A172 (cell line): ENCODE data around the gene TATDN2. TPM values are rescaled to one million over a fixed set of nuclear protein-coding genes. Genes with fewer than 3 reads are reported as not detected.
"Not testable (repeated sequence)": the region's sequence is repeated elsewhere in the genome, so short reads cannot be mapped to it uniquely, and the experiment has no call there.

Experiments
- DNase-seq: peaks from one replicate; pipeline ENCODE4 v3.0.0-alpha.2; 2015; ENCODE audit warnings: low spot score
- total RNA-seq: library from RNA; depleted of rRNA; stranded (reverse); fragments of >200 nt; shearing (Covaris generic); gene quantifications from 2 replicates; pipeline ENCODE4 v1.2.3, GENCODE V29; 2014

The TATDN2 gene
- total RNA-seq, 1 experiment from 2014 or later = 18.8 TPM

DNA sequence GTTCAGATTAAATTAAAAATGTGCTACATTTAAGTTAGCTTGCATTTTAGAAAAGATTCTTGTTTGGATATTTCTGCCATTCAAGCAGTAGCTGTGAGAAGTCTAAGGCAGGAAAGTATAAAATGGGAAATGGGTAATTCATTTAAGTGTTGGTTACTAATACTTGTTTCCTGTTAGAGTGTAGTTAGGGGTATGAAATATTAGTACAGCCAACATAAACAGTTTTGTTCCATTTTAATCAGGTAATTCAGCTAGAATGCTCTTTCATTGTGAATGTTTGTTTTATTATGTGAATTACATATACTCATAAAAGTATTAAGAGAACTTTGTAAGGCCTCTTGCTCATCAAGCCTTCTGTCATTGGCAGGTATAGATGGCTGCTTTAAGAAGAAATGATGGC, 19.9 kb downstream of the TATDN2 start:
- no peak for DNase-seq

- DNase-seq = no peak
Measured at GRCh38 chr3:10268930-10269329, 20.7 kb downstream of the TATDN2 start.

- DNase-seq = no peak
Measured at GRCh38 chr3:10269443-10269842, 21.2 kb downstream of the TATDN2 start.

- not testable (repeated sequence) for DNase-seq
Measured at GRCh38 chr3:10272476-10272875, 24.2 kb downstream of the TATDN2 start.

GRCh38 chr3:10272977-10273376, 24.7 kb downstream of the TATDN2 start:
- DNase-seq = no peak

DNA sequence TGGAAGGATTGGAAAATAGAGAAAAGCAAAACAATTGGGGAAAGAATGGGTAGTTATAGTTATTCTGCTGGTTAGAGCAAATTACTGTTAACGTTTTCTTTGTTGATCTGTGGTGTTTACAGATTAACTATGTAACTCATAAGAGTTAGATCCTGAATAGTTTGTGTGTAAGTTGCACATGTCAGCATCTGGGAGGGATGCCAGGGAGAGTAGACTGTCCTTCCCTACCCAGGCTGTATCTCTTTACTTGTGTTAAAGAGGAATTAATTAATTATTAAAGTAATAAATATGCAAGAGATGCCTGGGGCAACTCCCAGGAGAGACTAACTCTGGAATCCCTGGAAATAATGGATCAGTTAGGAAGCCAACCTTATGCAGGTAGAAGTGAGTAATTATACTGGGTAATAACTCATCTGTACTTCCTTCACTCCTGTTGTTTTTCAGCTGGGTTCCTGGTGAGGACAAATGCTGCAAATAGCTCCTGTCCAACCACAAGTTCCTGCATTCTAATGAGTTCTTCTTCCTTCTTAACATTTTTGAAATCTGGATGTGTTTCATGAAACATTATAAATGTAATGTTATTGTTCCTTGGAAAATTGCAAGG, 25.5 kb downstream of the TATDN2 start:
- no peak for DNase-seq

DNA sequence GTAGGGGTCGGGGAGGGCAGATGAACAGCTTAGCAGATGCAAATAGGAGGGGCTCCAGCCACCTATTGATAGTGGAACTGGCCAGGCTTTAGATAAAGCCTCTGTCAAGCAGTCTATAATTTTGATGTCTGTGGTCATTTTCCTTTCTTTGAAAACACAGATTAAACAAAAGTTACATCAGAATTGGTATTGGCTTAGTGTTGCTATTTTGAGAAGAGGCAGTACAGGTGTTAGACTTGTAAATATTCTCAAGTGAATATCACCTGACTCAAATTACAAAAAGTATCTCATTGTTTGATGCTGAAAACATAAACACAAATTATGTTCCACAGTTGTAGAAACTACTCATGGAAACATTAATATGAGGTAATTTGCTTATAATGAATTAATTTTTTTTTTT, 26.3 kb downstream of the TATDN2 start:
- no peak for DNase-seq

- DNase-seq = no peak
Measured at GRCh38 chr3:10277115-10277625, 28.9 kb downstream of the TATDN2 start.

DNA sequence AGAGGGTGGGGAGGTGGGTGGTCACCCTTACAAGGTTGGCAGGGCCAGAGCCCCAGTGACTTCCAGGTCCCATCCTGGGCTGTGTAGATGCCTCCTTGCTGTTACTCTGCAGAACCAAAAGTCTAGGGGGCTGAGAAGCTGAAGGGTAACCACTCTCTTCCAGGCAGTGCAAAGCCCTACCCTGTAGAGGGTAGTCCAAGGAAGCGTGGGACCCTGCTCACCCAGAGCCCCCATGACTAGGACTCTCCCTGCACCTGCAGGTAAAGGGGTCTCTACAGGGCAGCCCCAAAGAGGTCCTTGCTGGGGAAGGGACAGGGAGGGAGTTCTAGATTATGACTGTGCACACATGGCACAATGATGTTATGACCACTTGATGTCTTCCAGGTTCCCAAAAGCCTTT, 30.2 kb downstream of the TATDN2 start:
- no peak for DNase-seq

GRCh38 chr3:10279384-10280176, 31.3 kb downstream of the TATDN2 start:
- DNase-seq = no peak

- no peak for DNase-seq
Measured at GRCh38 chr3:10280177-10280529, 31.9 kb downstream of the TATDN2 start.

GRCh38 chr3:10280571-10280970, 32.3 kb downstream of the TATDN2 start:
- DNase-seq = no peak

DNA sequence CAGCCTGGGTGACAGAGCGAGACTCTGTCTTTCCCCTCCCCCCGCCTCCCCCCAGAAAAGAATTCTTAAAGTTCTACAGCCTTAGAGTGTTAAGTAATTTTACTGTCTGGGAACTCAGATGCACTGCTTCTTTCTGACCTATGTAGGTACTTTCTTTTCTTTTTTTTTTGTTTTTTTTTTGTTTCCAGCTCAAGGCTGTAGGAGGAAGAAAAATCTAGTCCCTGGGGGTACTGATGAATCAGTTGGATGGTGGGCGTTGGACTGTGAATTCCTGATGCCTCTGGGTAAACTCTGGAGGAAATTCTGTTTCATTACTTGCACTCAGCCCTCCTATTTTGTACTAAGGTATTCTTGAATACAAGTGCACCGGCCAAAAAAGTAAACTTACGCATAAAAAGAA, 33.7 kb downstream of the TATDN2 start:
- DNase-seq = no peak

DNA sequence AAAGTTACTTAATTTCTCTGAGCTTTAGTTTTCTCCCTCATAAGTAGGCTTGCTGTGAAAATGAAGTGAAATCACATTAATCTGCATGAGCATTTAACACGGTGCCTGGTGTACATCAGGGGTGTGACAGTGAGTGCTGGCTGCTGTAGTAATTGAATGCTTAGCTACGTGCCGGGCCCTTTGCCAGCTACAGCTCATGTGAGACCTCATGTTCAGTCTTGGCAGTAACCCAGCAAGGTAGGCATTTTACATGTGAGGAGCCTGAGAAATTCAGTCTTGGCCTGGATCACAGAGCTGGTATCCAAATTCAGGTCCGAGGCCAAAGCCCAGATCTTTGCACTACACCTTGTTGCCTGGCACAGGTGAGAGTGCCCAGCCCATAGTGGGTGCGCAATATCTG, 35.4 kb downstream of the TATDN2 start:
- DNase-seq = no peak

- DNase-seq = no peak
Measured at GRCh38 chr3:10284496-10284895, 36.2 kb downstream of the TATDN2 start.

- DNase-seq = no peak
Measured at GRCh38 chr3:10285272-10286132, 37.2 kb downstream of the TATDN2 start.

DNA sequence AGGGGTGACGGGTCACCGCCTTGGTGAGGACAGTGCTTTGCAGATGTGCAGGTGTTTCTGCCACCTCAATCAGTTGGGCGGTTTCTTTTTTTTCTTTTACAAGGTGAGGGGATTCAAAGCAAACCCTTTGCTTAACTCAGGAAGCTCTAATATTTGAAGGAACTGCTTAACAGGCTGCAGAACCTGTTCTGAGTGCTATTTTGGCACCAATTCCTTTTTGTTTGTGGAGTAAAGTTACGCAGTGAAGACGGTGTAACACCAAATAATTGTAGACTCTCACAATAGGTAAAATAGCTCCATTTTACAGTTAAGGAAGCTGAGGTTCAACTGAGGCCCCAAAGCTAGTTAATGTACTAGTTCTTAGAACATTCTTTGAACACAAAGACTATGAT, 37.9 kb downstream of the TATDN2 start:
- DNase-seq = no peak

DNA sequence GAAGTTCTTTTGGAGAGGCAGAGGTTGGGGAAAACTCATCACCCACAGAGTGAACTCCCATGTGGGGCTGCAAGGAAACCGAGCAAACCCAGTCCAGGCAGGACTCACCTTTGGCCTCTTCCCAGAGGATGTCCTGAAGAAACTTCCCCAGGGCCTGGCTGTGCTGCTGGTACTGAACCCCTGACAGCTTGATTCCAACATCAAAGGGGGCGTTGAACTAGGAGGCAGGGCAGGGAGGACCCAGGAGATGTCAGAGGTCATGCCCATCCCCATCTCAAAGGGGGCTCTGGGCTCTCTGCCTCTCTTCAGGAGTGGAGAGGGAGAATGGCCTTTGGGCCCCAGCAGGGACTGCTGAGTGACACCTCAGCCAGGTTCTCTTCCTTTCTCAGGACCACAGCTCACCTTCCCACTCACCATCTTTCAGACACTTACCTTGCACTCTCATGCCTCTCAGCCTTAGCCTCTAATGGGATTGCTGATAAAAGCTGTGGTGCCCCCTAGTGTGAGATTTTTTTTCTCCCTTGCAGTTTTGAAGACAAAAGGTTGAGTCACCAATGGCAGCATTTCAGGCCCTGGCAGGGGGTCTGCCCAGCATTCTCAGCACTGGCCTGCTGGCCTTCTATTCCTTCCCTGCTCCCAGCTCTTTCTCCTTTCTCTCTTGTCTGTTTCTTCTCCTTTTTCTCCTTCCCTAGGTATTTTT, 38.5 kb downstream of the TATDN2 start:
- peak; percentile 86 for DNase-seq

GRCh38 chr3:10287936-10288574, 39.8 kb downstream of the TATDN2 start:
- no peak for DNase-seq

- no peak for DNase-seq
Measured at GRCh38 chr3:10288575-10288960, 40.3 kb downstream of the TATDN2 start.

DNA sequence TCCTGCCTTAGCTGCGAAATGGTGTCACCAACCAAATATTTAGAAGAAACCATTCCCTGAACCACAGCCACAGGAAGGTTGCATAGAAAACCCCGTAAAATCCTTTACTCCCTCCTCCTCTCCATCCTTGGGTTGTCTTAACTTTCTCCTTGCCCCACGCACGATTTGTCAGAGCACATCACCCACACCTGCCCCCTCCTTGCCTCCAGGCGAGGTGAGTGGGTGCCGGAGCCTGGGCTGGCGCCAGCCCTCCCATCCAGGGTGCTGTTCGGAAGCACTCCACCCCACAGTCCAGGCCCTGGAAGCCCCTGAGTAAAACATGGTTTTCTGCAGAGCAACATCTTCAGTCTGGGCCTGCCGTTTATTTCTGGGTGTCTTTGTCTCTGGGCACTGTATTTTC, 40.8 kb downstream of the TATDN2 start:
- DNase-seq = no peak
